Esophagus squamous epithelium (tissue), 5 donors: Measurements from ENCODE around the gene SMARCA4. TPM values are rescaled to one million over a fixed set of nuclear protein-coding genes. Genes with fewer than 3 reads are reported as not detected.
"Not testable (repeated sequence)": the region's sequence is repeated elsewhere in the genome, so short reads cannot be mapped to it uniquely, and the experiment has no call there.

Source experiments
- DNase-seq: peaks from one replicate; lab custom pipeline; 2025; lab: John Stamatoyannopoulos, UW
- H3K27ac ChIP-seq, 4 donors: fragments of 200-600 bp; sonication (generic); one replicate each; pipeline ENCODE4 v1.5.1; 2016 to 2019; ENCODE audit warnings: mild to moderate bottlenecking in 1 of 4
- H3K27me3 ChIP-seq, 4 donors: fragments of 200-600 bp; sonication (generic); 1 replicate in 3 of 4; 2 replicates in 1 of 4; pipeline versions ENCODE4 v1.5.1 to v1.6.0; 2017 to 2021; ENCODE audit warnings: antibody characterized with exemption in 1 of 4
- H3K36me3 ChIP-seq, 3 donors: fragments of 200-600 bp; sonication (generic); one replicate each; pipeline ENCODE4 v1.5.1; 2016 to 2019
- H3K4me1 ChIP-seq, 3 donors: fragments of 200-600 bp; sonication (generic); one replicate each; pipeline ENCODE4 v1.5.1; 2017 to 2019
- H3K4me3 ChIP-seq, 4 donors: fragments of 200-600 bp; sonication (generic); 1 replicate in 3 of 4; 2 replicates in 1 of 4; pipeline ENCODE4 v1.5.1; 2016 to 2019; ENCODE audit warnings: mild to moderate bottlenecking in 2 of 4, moderate library complexity in 1 of 4
- H3K9me3 ChIP-seq, 3 donors: fragments of 200-600 bp; sonication (generic); one replicate each; pipeline ENCODE4 v1.5.1; 2016 to 2019
- POLR2A ChIP-seq, 4 donors: fragments of 450-650 bp; IDR thresholded peaks; one replicate each; pipeline ENCODE4 v1.6.1; 2017; ENCODE audit warnings: antibody characterized with exemption in 4 of 4, mild to moderate bottlenecking in 4 of 4, moderate library complexity in 3 of 4
- WGBS, 2 donors: methylation state at CpG; one replicate each; pipeline ENCODE4 v1.1.5; 2018; 5-methylcytosine and 5-hydroxymethylcytosine counted together
- intact Hi-C: fragments of 100-400 bp; cut with DNase I; formaldehyde crosslinking; loops from one replicate; pipeline ENCODE4 v1.15.0; 2022
- total RNA-seq, 4 donors: library from RNA; depleted of rRNA; stranded (reverse); fragments of >200 nt; gene quantifications; one replicate each; pipeline ENCODE4 v1.1.0, GENCODE V29; 2016
- TF ChIP-seq, protein P1 (sequence below), 6 experiments: fragments of 450-650 bp in 4 of 6; fragments of 200-600 bp in 2 of 6; sonication (generic) in 2 of 6; IDR thresholded peaks; one replicate each; pipeline ENCODE4 v1.5.1; 2016 to 2019; ENCODE audit warnings: antibody characterized with exemption in 6 of 6, mild to moderate bottlenecking in 4 of 6, moderate library complexity in 4 of 6
- donor health status: DM: yes; HTN: yes; CAD: no.

SMARCA4 gene
- total RNA-seq, 4 donors from 2014 or later = 62.8 to 142 (median 93.4) TPM

DNA sequence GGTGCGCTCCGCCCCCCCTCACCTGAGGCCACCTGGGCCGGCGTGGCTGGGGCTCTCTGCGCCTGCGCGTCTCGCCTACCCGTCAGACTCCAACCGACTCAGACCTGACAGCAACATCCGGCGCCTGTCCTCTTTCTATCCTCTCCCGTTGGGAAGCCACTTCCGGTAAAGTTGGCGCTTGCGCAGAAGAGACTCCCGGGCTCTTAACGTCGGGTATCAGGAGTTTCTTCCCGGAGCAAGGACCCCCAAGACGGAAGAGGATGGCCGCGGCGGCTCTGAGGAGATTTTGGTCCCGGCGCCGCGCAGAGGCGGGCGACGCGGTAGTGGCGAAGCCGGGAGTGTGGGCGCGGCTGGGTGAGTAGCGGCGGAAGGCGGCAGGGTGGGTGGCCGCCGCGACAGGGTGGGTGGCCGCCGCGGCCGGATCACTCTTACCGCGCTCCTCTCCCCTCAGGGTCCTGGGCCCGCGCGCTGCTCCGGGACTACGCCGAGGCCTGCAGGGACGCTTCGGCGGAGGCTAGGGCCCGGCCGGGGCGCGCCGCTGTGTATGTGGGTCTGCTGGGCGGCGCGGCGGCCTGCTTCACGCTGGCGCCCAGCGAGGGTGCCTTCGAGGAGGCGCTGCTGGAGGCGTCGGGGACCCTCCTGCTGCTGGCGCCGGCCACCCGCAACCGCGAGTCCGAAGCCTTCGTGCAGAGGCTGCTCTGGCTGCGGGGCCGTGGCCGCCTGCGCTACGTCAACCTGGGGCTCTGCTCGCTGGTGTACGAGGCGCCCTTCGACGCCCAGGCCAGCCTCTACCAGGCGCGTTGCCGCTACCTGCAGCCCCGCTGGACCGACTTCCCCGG, 32.0 kb upstream of the SMARCA4 start, which contains the start of the genes TIMM29 and YIPF2:
Gene TIMM29, plus strand, starts transcription at position 249 of the 839 bp plus-strand sequence. Its CDS starts 12 bp downstream, at position 261.
Gene YIPF2, minus strand, starts transcription at position 77 of the 839 bp plus-strand sequence. CDS start 229 bp downstream, outside the sequence.
- TF ChIP-seq, protein P1, sequence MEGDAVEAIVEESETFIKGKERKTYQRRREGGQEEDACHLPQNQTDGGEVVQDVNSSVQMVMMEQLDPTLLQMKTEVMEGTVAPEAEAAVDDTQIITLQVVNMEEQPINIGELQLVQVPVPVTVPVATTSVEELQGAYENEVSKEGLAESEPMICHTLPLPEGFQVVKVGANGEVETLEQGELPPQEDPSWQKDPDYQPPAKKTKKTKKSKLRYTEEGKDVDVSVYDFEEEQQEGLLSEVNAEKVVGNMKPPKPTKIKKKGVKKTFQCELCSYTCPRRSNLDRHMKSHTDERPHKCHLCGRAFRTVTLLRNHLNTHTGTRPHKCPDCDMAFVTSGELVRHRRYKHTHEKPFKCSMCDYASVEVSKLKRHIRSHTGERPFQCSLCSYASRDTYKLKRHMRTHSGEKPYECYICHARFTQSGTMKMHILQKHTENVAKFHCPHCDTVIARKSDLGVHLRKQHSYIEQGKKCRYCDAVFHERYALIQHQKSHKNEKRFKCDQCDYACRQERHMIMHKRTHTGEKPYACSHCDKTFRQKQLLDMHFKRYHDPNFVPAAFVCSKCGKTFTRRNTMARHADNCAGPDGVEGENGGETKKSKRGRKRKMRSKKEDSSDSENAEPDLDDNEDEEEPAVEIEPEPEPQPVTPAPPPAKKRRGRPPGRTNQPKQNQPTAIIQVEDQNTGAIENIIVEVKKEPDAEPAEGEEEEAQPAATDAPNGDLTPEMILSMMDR (IDR thresholded peaks at IDR 0.05) = peak in 2 of 6 experiments; percentile 15 to 41
- TF ChIP-seq POLR2A (IDR thresholded peaks at IDR 0.05) = peak in 3 of 4 donors; percentile 19 to 61 (median 60)
- peaks cover 2 to 59% (median 10%) of the 10 kb centered on the region in 3 donors for H3K36me3 ChIP-seq
- H3K4me1 ChIP-seq = peaks cover 22 to 47% (median 26%) of the 10 kb centered on the region in 3 donors
- intact Hi-C loops = loop anchor here (5.0 kb wide), 1 partner anchor 56 kb away; the partner anchor contains the start of gene CARM1
- H3K4me3 ChIP-seq = peak within 1 kb of the TSS; percentile 63 to 98 (median 92)
- no peaks in the 10 kb centered on the region for H3K9me3 ChIP-seq
- peak within 1 kb of the TSS; percentile 85 to 96 (median 94) for H3K27ac ChIP-seq
- H3K27me3 ChIP-seq = no peaks in the 10 kb centered on the region
- WGBS, 2 donors = 0% methylated on average over 7 of the region's 96 CpGs; no CpG with 5 or more reads in 1 of the 2 donors
- DNase-seq = peak; percentile 78

DNA sequence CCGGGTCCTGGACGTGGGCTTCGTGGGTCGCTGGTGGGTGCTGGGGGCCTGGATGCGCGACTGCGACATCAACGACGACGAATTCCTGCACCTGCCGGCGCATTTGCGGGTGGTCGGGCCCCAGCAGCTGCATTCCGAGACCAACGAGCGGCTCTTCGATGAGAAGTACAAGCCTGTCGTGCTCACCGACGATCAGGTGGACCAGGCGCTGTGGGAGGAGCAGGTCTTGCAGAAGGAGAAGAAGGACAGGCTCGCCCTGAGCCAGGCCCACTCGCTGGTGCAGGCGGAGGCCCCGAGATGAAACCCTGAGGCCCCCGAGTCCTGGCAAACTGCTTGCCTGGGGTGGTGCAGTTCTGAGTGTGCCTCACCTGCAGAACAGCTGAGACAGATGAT, 31.4 kb upstream of the SMARCA4 start:
- 10 to 17% methylated on average over 6 to 13 of the region's 27 CpGs for WGBS, 2 donors
- Histone ChIP-seq H3K9me3 (no peaks in the 10 kb centered on the region), H3K36me3 (peaks cover 0 to 52% (median 9%) of the 10 kb centered on the region in 3 donors), H3K27ac (peak overlapping the region; percentile 85 to 96 (median 92)), H3K4me1 (peaks cover 22 to 47% (median 26%) of the 10 kb centered on the region in 3 donors), H3K4me3 (peak overlapping the region; percentile 63 to 98 (median 92)), H3K27me3 (no peaks in the 10 kb centered on the region)
- DNase-seq = no peak
- intact Hi-C loops = loop anchor here (5.0 kb wide), 1 partner anchor 57 kb away; the partner anchor contains the start of gene CARM1
- TF ChIP-seq, protein P1 (IDR thresholded peaks at IDR 0.05) = no peak
- no peak for TF ChIP-seq POLR2A (IDR thresholded peaks at IDR 0.05)

DNA sequence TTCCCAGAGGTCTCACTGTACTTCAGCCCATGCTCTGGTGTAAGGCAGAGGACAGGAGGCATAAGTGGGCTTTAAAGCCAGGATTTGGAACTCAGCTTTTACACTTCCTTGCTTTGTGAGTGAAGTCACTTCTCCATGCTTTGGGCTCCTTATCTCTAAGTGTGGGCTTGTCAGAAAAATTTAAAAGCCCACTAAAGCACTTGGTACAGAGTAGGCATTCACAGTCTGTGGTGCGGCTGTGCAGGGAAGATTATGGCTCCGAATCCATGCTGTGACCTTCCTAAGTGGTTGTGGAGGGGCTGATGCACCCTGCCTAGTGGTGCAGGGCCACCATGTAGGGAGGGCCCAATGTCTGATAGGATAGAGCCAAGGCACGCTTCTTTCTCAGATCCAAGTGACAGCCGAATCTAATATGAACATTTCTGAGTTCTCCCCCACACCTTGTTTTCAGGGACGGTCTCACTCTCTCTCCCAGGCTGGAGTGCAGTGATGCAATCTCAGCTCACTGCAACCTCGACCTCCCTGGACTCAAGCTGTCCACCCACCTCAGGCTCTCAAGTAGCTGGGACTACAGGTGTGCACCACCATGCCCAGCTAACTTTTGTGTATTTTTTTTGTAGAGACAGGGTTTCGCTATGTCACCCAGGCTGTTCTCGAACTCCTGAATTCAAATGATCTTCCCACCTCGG, 25.3 kb upstream of the SMARCA4 start:
- H3K4me1 ChIP-seq = peaks cover 0 to 50% (median 14%) of the 10 kb centered on the region in 3 donors
- no peak overlapping the region for H3K4me3 ChIP-seq
- no peaks in the 10 kb centered on the region for H3K9me3 ChIP-seq
- DNase-seq = no peak
- H3K36me3 ChIP-seq = peaks cover 0 to 25% (median 9%) of the 10 kb centered on the region in 3 donors
- 89% methylated on average over 8 of the region's 9 CpGs for whole genome bisulfite sequencing, 2 donors
- no peaks in the 10 kb centered on the region for H3K27me3 ChIP-seq
- intact Hi-C loops = loop anchor here (10.0 kb wide), 1 partner anchor 99 kb away; no protein-coding TSS in a partner anchor
- no peak for TF ChIP-seq POLR2A (IDR thresholded peaks at IDR 0.05)
- no peak overlapping the region for H3K27ac ChIP-seq

DNA sequence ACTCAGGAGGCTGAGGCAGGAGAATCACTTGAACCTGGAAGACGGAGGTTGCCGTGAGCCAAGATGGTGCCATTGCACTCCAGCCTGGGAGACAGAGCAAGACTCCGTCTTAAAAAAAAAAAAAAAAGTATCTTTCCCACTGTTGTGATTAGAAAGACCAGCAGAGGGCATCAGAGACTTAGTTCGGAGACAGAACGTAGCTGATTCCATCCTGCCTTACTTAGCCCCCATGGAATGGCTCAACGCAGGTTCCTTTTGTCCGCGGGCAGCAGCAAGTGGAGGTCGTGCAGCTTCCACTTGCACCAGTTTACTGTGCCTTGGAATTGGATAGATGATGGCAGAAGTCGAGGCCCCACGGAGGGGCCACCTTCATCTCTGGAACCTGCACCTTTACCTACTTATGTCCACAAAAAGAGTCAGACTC, 24.2 kb upstream of the SMARCA4 start:
- WGBS, 2 donors = 3 to 4% methylated on average over 11 of the region's 11 CpGs
- Histone ChIP-seq H3K4me3 (peak overlapping the region in 1 of 4 donors; percentile 29), H3K27ac (peak overlapping the region in 1 of 4 donors; percentile 29), H3K36me3 (peaks cover 0 to 15% (median 9%) of the 10 kb centered on the region in 3 donors), H3K4me1 (peaks cover 0 to 50% (median 9%) of the 10 kb centered on the region in 3 donors), H3K27me3 (no peaks in the 10 kb centered on the region), H3K9me3 (no peaks in the 10 kb centered on the region)
- no peak for DNase-seq
- intact Hi-C loops = loop anchor here (10.0 kb wide), 1 partner anchor 98 kb away; no protein-coding TSS in a partner anchor
- no peak for TF ChIP-seq POLR2A (IDR thresholded peaks at IDR 0.05)
- TF ChIP-seq, protein P1 (IDR thresholded peaks at IDR 0.05) = peak in 5 of 6 experiments; percentile 62 to 72 (median 70)

DNA sequence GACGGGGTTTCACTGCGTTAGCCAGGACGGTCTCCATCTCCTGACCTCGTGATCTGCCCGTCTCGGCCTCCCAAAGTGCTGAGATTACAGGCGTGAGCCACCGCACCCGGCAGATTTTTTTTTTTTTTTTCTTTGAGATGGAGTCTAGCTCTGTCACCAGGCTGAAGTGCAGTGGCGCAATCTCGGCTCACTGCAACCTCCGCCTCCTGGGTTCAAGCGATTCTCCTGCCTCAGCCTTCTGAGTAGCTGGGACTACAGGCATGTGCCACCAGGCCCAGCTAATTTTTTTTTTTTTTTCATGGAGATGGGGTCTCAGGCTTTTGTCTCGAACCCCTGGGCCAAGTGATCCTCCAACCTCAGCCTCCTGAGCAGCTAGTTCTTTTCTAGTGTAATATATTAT, 19.2 kb upstream of the SMARCA4 start:
- H3K4me3 ChIP-seq, H3K27me3 ChIP-seq, intact Hi-C loops, H3K9me3 ChIP-seq, H3K36me3 ChIP-seq, DNase-seq: not testable (repeated sequence)
- Histone ChIP-seq H3K4me1 (peaks cover 0 to 65% (median 11%) of the 10 kb centered on the region in 3 donors), H3K27ac (peak overlapping the region in 2 of 4 donors; percentile 31 to 88)
- WGBS, 2 donors = 60 to 69% methylated on average over 12 to 14 of the region's 14 CpGs

DNA sequence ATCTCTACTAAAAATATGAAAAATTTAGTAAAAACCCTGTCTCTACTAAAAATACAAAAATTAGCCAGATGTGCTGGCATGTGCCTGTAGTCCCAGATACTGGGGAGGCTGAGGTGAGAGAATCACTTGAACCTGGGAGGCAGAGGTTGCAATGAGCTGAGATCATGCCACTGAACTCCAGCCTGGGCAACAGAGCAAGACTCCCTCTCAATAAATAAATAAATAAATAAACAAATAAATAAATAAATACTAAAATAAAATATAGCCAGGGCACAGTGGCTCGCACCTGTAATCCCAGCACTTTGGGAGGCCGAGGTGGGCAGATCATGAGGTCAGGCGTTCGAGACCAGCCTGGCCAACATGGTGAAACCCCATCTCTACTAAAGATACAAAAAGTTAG, 17.4 kb upstream of the SMARCA4 start:
- H3K4me3 ChIP-seq, H3K27me3 ChIP-seq, DNase-seq, intact Hi-C loops, H3K36me3 ChIP-seq, H3K27ac ChIP-seq, H3K9me3 ChIP-seq: not testable (repeated sequence)
- WGBS, 2 donors = 85 to 96% methylated on average over 4 of the region's 4 CpGs
- H3K4me1 ChIP-seq = peaks cover 0 to 74% (median 19%) of the 10 kb centered on the region in 3 donors
